GM19397 (cell line): ENCODE results near the gene IL1RL1.
A peak's percentile ranks its signal among the peaks of the same experiment; 100 is the strongest.

ENCODE experiments used
- ATAC-seq: cut with Tn5 transposase; IDR thresholded peaks from one replicate; pipeline ENCODE4 v1.9.1; 2021; ENCODE audit warnings: mild to moderate bottlenecking, moderate library complexity; ENCODE audit not compliant: unreplicated experiment

Gene IL1RL1

DNA sequence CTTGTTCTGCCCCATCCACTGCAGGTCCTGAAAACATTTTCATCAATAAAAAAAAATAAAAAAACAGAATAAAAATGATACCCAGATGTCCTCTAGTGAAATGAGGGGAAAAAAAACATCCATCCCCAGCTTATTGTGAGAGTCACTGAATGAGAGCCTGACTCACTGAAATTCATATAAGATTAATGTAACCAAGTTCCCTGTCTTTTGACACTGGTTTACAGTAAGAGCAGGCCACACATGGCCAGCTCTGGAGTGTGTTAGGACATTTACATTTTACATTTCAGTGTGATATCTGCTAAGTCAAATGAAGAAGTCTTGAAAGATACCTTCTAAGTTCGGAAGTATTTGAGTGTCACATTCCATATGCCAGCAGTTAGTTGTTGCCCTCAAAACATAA is 23.1 kb downstream of the IL1RL1 start:
- no peak for ATAC-seq

GRCh38 chr2:102335871-102336366 is 24.6 kb downstream of the IL1RL1 start:
- ATAC-seq: no peak

GRCh38 chr2:102336502-102336945 is 25.2 kb downstream of the IL1RL1 start:
- no peak for ATAC-seq

GRCh38 chr2:102337012-102337411 is 25.6 kb downstream of the IL1RL1 start:
- no peak for ATAC-seq

DNA sequence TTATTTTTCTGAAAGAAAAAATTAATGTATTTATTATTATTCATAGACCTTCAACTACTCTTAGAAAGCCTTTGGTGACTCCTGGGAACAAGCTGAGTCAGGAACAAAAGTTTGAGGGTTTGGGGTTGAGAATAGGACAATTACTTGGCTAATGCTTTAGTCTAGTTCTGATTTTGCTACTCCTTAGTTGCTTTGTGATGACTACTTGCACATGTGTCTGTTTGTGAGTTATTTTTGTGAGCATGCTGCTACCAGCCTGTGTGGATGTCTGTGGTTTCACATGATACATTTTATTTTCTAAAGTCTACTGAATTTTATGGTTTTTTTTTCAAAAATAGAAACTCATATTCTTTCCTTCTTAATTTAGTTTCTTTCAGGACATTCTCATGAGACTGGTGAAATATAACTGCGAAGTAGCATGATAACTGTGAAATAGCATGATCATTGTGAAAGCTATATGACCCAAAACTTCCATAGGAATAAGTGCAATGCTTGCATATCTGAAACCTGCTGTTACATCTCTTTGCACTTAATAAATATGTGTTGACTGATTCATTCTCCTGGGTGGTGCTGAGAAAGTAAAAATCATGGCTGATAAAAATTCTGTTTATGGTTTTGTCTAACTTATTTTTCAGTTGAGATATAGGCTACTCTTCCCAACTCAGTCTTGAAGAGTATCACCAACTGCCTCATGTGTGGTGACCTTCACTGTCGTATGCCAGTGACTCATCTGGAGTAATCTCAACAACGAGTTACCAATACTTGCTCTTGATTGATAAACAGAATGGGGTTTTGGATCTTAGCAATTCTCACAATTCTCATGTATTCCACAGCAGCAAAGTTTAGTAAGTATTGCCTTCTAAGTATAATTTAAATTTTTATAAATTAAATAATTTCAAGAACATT is 26.4 kb downstream of the IL1RL1 start:
- no peak for ATAC-seq

- no peak for ATAC-seq
Observed at GRCh38 chr2:102340778-102341177, 29.4 kb downstream of the IL1RL1 start.

DNA sequence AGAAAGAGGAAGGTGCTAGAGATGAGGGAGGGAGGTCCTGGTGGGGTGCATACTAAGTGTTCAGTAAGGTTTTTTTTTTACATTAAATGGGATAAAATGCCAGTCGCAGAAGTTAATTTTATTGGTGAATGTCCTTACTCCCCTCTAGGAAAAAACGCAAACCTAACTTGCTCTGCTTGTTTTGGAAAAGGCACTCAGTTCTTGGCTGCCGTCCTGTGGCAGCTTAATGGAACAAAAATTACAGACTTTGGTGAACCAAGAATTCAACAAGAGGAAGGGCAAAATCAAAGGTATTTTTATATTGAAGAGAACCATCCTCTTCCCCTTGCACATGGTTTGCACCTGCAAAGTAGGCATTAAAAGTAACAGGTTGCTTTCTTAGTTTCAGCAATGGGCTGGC is 31.5 kb downstream of the IL1RL1 start:
- ATAC-seq: no peak

DNA sequence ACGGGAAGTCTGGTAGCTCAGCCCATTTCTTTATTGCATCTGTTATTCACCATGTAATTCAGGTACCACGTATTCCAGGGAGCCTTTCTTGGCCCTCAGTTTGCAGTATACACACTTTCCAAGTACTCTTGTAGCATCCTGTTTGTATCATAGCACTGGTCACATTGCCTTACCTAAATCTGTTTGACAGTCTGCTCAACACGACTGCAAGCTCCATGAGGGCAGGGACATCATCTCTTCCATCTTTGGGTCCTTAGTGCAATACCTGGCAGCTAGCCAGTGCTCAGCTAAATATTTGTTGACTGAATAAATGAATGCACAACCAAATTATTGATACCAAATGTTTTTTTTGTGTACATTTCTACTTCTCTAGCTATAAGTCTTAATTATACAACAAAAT is 33.0 kb downstream of the IL1RL1 start:
- ATAC-seq: no peak

GRCh38 chr2:102345329-102345920 is 34.1 kb downstream of the IL1RL1 start:
- no peak for ATAC-seq

DNA sequence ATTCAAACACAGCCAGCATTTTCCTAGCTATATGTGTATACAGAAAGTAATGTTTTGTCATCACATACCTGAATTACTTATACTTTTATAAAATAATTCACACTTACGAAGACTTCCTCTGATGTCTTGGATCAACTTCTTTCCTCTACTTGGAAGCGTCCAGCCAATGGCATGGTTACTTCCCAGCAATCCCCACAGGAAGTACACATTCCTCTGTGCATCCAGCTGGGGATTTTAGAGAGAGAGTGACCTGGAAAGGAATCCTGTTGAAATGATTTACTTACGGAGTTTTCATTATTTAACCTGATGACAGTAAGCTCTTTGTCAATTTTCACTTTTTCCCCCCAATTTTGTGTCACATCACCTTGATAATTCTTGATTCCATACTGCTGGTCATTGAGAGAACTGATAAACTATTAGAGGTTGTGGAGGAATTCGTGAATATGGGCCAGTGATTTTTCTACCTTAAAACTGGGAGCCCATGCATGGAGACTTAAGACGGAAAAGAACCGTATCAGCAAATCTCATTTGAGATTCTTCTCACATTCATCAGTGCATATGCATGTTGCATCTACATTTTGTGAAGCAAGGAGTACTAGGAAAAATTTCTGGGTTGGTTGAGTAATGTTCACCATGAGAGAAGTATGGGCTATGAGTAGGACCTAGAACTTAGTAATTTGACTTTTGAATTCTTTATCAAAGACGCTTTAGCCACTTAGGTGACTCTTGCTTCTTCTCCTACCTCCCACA is 35.2 kb downstream of the IL1RL1 start:
- ATAC-seq: no peak

DNA sequence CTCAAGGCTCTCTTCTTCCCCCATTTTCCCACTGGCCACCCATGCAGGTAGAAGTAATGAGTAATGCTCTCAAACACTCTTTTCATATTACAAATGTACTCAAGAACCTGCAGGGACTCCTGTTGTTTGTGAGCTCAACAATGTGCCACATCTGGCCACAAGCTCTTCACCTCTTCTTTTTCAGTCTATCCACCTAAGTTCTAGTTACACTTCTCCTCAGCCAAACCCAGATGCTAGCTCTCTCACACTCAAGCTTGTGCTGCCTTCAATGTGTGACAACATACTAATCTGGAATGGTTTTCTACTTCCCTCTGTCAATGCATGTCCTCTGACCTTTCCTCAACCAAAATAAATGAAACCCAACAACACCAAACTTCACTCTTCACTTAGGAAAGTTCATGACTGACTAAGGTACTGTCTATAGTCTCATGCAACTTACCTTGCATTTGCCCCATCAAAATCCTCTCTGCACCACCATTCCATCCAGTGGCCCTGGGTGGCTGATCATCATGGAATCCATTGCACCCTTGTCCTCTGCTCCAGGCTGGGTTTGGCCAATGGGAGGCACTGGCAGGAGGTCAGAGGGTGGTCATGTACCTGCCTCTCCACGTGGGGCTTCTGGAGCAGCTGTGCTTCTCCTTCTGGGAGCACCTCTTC is 38.9 kb downstream of the IL1RL1 start:
- ATAC-seq: no peak

DNA sequence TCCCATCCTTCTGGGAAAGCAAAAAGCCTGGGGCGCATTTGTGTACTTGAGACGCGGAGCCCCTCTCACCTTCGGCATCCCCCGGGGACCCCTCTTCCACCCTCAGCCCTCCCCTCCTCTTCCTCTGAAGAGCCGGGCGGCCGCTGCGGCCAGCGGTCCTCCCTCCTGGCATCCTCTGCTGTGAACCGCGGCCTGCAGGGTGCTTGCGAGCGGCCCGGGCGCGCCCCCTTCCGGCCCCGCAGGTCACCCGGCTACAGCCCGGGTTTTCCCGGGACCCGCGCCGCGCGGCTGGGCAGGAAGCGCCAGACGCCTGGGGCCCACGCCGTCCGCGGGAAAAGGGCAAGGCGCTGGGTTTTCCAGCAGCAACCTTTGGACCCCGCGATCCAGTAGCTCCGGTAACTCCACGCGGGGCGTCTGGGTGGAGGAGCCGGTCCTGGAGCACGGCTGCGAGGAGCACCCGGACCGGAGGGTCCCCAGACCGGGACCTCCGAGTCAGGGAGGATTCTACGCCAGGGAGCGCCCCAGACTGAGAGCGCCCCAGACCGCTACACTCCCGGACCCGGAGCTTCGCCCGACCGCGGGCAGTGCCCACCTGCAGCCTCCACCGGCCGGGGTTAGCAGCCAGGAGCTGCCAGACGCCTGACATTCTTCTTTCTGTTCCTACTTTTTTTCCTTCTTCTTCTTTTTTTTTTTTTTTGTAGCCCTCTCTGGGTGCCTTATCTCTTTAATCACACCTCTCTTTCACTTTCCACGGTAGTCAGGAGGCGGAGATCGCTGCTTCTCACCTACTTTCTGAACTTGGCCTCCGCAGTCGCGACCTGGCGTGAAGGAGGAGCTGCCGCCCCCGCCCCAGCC is 44.4 kb downstream of the IL1RL1 start, which contains the start of gene IL18R1:
Gene IL18R1 (plus strand): TSS at position 271 of the 855 bp plus-strand sequence. CDS start 6,865 bp downstream, outside the sequence.
- ATAC-seq: peak; percentile 96

- ATAC-seq: no peak
Observed at GRCh38 chr2:102356381-102356712, 45.0 kb downstream of the IL1RL1 start.

GRCh38 chr2:102356741-102357140 is 45.4 kb downstream of the IL1RL1 start:
- ATAC-seq: no peak

- no peak for ATAC-seq
Observed at GRCh38 chr2:102357937-102358336, 46.6 kb downstream of the IL1RL1 start.

DNA sequence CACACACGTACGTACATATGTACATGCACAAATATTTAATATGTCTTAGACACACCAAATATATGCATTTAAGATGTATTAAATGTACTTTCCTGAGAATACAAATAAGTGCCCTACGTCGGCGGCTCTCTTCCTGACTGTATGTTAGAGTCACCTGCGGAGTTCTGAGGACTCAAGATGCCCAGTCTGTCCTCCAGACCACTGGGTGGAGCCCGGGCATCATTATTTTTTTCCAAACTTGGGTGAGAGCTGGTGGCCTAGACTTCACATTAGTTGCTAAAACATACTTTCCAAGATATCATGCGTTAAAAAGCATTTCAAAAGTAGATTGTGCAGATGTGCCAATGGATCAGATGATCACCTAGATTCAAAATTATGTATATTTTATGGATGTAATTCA is 47.1 kb downstream of the IL1RL1 start:
- ATAC-seq: no peak

GRCh38 chr2:102359527-102359926 is 48.2 kb downstream of the IL1RL1 start:
- ATAC-seq: no peak

DNA sequence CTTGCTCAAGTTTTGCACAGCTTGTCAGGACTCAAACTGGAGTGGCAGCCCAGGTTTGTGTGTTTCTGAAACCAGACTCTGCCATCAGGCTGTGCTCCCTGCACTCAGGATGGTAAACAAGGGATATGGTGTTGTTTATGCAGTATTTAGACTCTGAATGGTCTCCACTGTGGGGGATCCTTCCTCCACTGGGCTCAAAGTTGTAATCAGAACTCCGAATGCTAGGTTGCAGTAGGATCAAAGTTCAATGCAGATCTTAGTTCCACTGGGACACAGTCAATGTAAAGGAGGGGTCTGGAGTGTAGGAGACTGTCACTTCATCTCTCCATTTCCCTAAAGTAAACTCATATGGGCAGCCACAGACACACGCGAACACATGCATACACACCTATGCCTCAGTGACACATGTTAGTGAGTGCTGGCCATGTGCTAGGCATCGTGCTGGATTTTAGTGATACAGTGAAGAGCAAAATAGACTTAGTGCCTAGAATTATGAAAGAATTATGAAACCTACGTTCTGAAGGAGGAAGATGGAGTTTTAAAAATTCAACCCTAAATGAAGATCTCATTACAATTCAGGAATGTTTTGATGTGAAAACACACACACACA is 50.4 kb downstream of the IL1RL1 start:
- ATAC-seq: no peak

DNA sequence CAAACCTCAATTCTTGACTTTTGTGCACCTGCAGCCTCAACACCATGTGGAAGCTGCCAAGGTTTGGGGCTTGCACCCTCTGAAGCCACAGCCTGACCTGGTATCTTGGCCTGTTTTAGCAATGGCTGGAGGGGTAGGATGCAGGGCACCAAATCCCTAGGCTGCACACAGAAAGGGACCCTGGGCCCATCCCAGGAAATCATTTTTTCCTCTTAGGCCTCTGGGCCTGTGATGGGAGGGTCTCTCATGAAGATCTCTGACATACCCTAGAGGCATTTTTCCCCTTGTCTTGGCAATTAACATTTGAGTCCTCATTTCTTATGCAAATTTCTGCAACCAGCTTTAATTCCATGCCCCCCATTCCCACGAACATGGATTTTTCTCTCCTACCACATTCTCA is 54.4 kb downstream of the IL1RL1 start:
- ATAC-seq: no peak
